Mucosa of descending colon (tissue), 3 donors: Measurements from ENCODE around the gene DDAH1. TPM values are rescaled to one million over a fixed set of nuclear protein-coding genes. Genes with fewer than 3 reads are reported as not detected.

Experiments used
- ATAC-seq: fragments of 200-7000 bp; cut with Tn5 transposase; one replicate; pipeline ENCODE4 v1.9.1; 2020; ENCODE audit warnings: mild to moderate bottlenecking, moderate library complexity
- DNase-seq, 3 donors: peaks; one replicate each; pipeline ENCODE4 v3.0.0-alpha.2; 2020
- H3K36me3 ChIP-seq: fragments of 200-600 bp; one replicate; pipeline ENCODE4 v1.8.0; 2021; ENCODE audit warnings: low read depth, mild to moderate bottlenecking
- H3K4me1 ChIP-seq: fragments of 200-600 bp; one replicate; pipeline ENCODE4 v1.8.0; 2021; ENCODE audit warnings: low read depth, mild to moderate bottlenecking
- H3K4me3 ChIP-seq: fragments of 200-600 bp; one replicate; pipeline ENCODE4 v1.8.0; 2021; ENCODE audit warnings: mild to moderate bottlenecking
- H3K9me3 ChIP-seq: fragments of 200-600 bp; one replicate; pipeline ENCODE4 v1.8.0; 2021; ENCODE audit warnings: mild to moderate bottlenecking
- intact Hi-C, 2 donors: fragments of 100-400 bp; cut with DNase I in 1 of 2; cut with micrococcal nuclease in 1 of 2; formaldehyde crosslinking; loops; one replicate each; pipeline versions ENCODE4 v1.11.0 to v1.11.1; 2022; cut with DNase I, micrococcal nuclease
- total RNA-seq, 3 donors: library from RNA; stranded (reverse); fragmentation: NEBNext Ultra II Directional in 2 of 3; extraction: Animal tissue kit (Norgen Biotek cat#: 25700) in 2 of 3; gene quantifications; one replicate each; pipeline versions ENCODE4 v1.2.1 to v1.2.4, GENCODE V29; 2021 to 2023
- TF ChIP-seq, protein P1 (sequence below): fragments of 200-600 bp; IDR thresholded peaks from one replicate; pipeline ENCODE4 v1.8.0; 2022; ENCODE audit warnings: antibody characterized with exemption, mild to moderate bottlenecking
- donor health status: DM: no; HTN: no; CAD: no; lungs with moderate emphysema.
- donor health status: DM: no; HTN: no; CAD: no.
- donor health status: DM: no; HTN: yes; CAD: no.

The DDAH1 gene
- total RNA-seq, 3 donors from 2014 or later = 45.9 to 86.3 (median 74.1) TPM

DNA sequence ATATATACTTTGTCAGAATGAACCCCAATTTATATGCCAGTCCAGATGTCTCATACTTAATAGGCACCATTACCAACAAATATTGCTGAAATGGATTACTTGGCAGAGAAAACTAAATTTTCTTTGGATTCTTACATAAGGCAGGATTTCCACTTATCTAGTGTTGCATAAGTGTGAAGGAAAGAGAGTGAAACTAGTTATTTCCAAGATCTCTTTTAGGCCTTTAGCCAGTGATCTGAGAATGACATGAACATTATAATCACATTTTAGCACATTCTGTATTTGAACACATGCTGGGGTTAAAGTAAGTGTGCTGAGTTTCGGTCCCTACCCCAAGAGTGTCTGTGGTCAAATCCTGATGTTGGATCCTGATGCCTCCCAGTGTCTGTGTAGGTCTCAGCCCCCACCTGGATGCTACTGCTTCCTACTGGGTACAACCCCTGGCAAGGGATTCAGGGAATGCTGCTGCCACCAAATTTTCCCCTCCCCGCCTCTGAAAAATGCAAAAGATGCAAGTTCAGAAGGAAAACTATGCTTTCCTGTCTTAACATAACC is 11.2 kb downstream of the DDAH1 start:
- no peaks in the 10 kb centered on the region for H3K9me3 ChIP-seq
- no peak for DNase-seq
- no peak overlapping the region for H3K4me3 ChIP-seq
- H3K36me3 ChIP-seq = no peaks in the 10 kb centered on the region
- TF ChIP-seq, protein P1, sequence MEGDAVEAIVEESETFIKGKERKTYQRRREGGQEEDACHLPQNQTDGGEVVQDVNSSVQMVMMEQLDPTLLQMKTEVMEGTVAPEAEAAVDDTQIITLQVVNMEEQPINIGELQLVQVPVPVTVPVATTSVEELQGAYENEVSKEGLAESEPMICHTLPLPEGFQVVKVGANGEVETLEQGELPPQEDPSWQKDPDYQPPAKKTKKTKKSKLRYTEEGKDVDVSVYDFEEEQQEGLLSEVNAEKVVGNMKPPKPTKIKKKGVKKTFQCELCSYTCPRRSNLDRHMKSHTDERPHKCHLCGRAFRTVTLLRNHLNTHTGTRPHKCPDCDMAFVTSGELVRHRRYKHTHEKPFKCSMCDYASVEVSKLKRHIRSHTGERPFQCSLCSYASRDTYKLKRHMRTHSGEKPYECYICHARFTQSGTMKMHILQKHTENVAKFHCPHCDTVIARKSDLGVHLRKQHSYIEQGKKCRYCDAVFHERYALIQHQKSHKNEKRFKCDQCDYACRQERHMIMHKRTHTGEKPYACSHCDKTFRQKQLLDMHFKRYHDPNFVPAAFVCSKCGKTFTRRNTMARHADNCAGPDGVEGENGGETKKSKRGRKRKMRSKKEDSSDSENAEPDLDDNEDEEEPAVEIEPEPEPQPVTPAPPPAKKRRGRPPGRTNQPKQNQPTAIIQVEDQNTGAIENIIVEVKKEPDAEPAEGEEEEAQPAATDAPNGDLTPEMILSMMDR = no peak
- ATAC-seq = no peak
- intact Hi-C loops = no loop called here
- no peaks in the 10 kb centered on the region for H3K4me1 ChIP-seq

DNA sequence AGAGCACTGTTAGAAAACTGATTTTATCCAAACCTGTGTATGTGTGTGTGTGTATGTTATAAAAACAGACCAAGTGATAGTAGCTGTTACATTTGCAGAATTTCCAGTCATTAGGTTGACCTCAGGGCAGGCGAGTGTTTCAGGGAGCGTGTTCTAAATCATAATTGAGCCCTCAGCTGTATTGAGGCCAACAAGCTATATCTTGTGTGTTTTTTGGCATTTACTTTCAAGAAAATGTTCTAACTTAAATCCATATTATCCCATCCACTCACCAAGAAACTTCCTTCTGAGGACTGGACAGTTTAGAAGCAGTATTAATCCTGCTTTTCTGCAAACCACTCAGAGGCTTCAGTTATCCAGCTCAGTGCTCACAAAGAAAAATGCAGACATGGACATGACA is 12.0 kb downstream of the DDAH1 start:
- H3K36me3 ChIP-seq = no peaks in the 10 kb centered on the region
- no peak overlapping the region for H3K4me3 ChIP-seq
- intact Hi-C loops = no loop called here
- no peaks in the 10 kb centered on the region for H3K4me1 ChIP-seq
- no peak for DNase-seq
- TF ChIP-seq, protein P1 = no peak
- H3K9me3 ChIP-seq = no peaks in the 10 kb centered on the region
- ATAC-seq = no peak

DNA sequence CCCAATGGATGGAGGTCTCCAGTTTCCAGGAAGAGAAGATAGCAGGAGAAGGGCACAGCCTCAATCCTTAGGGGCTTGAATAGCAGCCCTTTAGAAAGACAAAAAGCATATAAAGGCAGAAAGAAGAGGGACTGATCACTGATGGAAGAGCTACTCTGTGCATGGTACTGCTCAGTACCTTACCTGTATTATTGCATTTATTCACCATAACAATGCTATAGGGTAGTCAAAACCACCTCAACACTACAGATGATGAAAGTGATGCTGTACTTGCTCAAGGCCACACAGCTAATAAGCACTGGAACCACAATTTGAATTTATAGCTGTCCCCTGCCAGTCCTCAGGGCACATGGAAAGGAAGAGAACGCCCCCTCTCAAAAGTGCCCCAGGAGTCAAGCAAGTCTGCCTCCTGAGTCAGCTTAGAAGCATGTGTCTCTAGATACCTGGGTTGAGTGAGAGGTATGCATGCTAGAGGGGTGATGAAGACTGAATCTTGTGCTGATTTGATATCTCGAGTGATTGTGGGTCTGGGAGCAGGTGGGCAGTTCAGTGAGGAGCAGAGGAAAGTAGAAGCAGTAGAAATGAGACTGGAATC is 13.6 kb downstream of the DDAH1 start:
- DNase-seq (no peak), ATAC-seq (no peak)
- Histone ChIP-seq H3K9me3 (no peaks in the 10 kb centered on the region), H3K36me3 (no peaks in the 10 kb centered on the region), H3K4me3 (no peak overlapping the region), H3K4me1 (no peaks in the 10 kb centered on the region)
- intact Hi-C loops = no loop called here
- TF ChIP-seq, protein P1 = no peak

DNA sequence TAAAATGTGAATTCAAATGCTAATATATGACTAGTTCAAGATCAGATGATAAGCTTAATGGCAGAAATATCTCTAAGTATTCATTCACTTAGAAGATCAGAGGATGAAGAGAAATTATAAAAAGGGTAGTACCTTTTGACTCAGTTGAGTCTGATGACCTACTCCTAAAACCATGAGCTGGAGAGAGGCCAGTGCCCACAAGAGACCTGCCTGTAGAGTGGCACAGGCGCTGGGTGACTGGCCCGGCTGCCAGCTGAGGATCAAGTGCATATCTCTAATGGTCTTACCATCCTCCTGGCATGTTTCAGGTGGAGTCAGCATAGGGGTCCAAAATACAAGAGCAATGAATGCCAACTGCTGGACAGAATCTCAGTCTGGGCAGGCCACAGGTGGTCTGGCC is 14.1 kb downstream of the DDAH1 start:
- ATAC-seq (no peak), DNase-seq (no peak)
- H3K9me3 ChIP-seq = no peaks in the 10 kb centered on the region
- H3K4me3 ChIP-seq = no peak overlapping the region
- TF ChIP-seq, protein P1 = no peak
- intact Hi-C loops = no loop called here
- H3K36me3 ChIP-seq = no peaks in the 10 kb centered on the region
- H3K4me1 ChIP-seq = no peaks in the 10 kb centered on the region

DNA sequence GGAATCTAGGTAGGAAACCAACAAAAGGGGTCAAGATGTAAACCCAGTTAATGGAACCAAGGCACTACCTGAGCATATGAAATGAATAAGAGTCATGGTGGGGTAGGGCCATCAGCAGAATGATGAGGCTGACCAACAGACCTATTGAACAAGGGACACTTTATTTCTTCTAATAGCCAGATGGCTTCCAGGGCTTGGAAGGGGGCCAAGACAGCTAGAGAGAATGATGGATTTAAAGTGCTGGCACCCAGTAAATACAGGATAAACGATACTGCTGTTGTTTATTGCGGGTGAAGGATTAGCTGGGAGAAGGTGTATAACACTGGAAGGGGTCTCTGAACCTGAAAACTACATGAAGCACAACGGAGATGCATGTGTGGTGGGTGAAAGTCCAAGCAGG is 15.6 kb downstream of the DDAH1 start:
- Histone ChIP-seq H3K4me3 (no peak overlapping the region), H3K9me3 (no peaks in the 10 kb centered on the region), H3K36me3 (no peaks in the 10 kb centered on the region), H3K4me1 (no peaks in the 10 kb centered on the region)
- TF ChIP-seq, protein P1 = no peak
- DNase-seq (no peak), ATAC-seq (no peak)
- intact Hi-C loops = no loop called here

DNA sequence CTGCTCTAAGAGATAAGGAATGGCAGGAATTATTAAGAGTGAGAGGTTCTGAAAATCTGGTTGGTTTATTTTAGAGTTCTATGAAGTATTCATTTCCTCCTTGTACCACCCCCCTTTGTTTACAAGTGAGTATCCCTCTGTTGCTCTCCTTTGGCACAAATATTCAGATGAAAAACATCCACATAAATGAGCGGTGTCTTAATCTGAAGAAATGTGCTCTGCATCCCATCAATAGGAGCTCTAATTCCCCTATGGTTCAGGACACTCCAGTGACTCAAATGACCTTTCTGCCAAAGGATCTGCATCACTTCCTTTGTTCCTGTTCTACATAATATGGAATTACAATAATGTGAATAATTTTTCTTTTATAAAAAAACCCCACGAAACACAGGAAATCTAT is 16.6 kb downstream of the DDAH1 start:
- intact Hi-C loops = no loop called here
- Histone ChIP-seq H3K4me3 (no peak overlapping the region), H3K36me3 (no peaks in the 10 kb centered on the region), H3K4me1 (no peaks in the 10 kb centered on the region), H3K9me3 (no peaks in the 10 kb centered on the region)
- no peak for DNase-seq
- no peak for ATAC-seq
- TF ChIP-seq, protein P1 = no peak
